HS-27A (cell line): ENCODE results near the gene ELFN2.
"Not testable (repeated sequence)": the region's sequence is repeated elsewhere in the genome, so short reads cannot be mapped to it uniquely, and the experiment has no call there.

Experiments used
- DNase-seq: peaks from one replicate; pipeline ENCODE4 v3.0.0-alpha.2; 2012; ENCODE audit warnings: low read depth, missing footprints

Gene ELFN2, protein sequence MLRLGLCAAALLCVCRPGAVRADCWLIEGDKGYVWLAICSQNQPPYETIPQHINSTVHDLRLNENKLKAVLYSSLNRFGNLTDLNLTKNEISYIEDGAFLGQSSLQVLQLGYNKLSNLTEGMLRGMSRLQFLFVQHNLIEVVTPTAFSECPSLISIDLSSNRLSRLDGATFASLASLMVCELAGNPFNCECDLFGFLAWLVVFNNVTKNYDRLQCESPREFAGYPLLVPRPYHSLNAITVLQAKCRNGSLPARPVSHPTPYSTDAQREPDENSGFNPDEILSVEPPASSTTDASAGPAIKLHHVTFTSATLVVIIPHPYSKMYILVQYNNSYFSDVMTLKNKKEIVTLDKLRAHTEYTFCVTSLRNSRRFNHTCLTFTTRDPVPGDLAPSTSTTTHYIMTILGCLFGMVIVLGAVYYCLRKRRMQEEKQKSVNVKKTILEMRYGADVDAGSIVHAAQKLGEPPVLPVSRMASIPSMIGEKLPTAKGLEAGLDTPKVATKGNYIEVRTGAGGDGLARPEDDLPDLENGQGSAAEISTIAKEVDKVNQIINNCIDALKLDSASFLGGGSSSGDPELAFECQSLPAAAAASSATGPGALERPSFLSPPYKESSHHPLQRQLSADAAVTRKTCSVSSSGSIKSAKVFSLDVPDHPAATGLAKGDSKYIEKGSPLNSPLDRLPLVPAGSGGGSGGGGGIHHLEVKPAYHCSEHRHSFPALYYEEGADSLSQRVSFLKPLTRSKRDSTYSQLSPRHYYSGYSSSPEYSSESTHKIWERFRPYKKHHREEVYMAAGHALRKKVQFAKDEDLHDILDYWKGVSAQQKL

GRCh38 chr22:37427135-37427710 is at the start of gene ELFN2:
TSS of gene ELFN2 (minus strand) at chr22:37427479. CDS start at chr22:37375534, 51,945 bp downstream.
- DNase-seq, result no peak

DNA sequence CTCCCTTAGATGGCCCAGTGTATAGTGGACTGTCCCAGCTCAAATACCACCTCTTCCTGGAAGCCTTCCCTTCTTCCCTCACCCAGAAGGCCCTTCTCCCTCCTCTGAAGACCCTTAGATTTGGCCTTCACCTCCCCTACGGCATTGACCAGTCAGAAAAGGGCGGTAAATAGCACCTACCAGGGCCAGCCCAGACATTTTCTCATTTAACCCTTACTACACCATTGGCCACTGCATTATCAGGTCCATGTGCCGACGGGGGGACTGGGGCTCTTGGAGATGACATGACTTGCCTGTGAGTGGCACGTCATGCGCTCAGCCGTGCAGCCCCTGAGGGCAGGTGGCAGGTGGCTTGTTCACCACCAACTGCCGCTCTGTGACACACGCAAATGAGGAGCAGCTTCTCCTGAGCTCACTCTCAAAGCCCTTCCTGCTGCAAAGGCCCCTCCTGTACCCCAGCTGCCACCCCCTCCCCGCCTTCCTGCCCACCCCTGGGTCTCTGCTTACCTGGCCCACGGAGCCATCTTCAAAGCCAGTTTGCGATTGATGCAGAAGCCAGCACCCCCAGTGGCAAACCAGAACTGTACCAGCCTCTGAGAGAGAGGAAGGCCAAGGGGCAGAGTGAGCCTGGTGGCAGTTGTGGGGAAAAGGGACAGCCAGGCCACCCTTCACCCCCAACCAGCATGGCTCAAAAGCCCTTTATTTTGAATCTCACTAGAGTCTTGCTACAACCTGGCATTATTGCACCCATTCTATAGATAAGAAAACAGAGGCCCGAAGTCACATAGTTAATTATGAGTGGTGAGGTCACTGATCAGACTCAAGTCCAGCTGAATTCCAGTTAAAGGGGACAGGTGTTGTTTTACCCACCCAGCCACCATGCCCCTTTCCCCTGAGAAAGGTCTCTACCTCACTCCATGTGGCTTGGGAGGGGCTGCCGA is 49.4 kb upstream of the ELFN2 start:
- DNase-seq, result no peak

DNA sequence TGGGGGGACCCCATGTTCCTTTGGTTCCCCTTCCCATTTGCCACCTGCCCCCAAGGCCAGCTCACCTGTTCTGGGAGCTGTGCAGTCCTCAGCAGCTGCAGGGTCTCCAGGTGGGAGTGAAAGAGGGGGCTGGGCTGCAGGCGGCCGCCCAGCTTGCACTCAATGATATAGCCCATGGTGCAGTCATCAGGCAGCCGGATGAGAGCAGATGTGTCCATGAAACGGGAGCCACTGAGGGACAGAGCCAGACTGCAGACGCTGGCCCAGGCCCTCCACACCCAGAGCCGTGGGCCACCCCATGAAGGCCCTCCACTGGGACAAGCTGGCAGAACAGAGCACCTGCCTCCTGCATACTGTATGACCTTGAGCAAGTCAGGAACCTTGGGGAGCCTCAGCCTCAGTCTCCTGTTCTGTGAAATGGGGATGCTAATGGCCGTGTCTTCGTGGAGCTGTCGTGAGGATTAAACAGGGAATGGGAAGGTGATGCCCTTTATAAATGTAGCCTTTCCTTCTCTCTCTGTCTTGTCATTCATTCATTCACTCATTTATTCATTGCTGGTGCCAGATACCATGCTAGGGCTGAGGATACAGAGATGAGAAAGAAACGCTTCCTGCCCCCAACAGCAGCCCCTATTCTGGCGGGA is 47.3 kb upstream of the ELFN2 start:
- DNase-seq, result no peak

DNA sequence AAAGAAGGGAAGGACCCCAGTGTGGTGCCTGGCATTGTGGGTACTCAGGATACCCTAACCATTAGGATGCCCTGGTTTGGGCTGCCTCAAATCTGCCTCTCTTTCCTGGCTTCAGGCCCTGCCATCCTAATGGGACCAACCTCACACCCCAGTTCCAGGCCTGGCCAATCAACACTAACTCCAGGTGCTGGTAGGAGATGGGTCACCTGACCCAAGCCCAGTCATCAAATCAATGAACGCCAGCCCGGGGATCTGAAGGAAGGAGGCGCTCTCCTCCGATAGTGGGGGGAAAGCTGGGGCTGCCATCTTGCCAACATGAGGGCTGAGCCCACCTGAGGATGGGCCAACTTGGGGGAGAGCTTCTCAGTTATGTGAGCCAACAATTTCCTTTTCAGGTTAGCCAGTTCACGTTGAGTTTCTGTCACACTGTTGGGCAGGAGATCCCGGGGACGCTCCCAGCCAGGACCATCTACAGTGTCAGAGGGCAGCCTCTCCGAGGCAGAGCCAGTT is 46.2 kb upstream of the ELFN2 start:
- DNase-seq, result no peak

DNA sequence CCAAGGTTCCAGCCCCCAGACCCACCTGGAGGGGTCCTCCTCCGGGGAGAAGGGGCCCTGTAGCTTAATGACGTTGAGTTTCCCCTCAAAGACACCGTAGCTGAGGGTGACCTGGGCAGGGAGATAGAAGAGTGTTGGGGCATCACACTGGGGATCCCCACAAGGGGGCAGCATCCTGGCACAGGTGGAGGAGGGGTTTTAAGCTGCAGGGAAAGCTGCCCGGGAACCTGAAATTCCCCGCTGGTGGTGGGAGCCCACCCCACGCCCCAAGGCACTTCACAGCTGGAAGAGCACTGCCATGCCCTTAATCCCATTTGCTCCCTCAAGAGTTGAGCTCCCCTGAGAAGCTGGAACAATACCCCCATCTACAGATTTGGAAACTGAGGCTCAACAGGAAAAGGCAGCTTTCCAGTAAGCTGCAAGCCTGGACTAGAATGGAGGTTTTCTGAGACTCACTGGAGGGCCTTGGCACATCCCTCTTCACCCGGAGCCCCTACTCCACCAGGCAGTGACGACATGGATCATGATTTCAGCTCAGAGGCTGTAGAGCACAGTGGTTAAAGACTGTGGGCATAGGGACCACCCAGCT is 45.2 kb upstream of the ELFN2 start:
- DNase-seq, result no peak

DNA sequence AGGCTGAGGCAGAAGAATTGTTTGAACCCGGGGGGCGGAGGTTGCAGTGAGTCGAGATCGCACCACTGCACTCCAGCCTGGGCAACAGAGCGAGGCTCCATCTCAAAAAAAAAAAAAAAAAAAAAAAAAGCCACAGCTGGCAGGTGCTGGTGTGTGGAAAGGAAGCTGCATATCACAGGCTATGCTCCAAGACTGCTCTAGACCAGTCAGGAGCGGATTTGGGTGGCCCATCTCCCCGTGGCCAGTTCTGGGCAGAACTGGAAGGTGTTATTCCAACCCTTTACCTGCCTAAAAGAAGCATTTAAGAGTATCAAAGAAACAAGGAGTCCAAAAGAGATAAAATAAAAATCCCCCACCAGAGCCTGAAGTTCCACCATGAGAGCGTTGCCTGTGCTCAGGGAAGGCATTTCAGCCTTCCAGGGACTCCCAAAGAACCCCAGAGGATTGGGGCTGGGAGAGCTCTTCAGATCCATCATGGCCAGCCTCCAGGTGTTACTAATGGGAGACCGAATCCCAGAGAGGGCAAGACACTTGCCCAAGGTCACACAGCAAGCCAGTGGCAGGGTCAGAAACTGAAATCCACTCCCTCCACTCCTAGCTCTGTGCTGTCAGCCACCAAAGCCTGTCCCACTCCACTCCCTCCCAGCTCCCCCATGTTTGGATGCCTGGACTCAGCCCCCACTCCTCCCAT is 44.6 kb upstream of the ELFN2 start:
- DNase-seq, result no peak

DNA sequence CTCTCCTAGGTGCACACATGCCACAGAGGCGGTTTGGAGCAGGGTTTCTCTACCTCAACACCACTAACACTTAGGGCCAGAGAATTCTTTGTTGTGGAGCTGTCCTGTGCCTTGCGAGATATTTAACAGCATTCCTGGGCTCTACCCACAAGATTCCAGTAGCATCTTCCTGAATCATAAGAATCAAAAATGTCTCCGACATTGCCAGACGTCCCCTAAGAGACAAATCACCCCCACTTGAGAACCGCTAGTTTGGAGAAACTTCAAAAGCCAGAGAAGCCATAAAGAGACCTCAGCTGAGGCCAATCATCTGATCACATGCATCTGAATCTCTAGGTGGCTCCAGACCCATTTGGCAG is 42.8 kb upstream of the ELFN2 start:
- no peak for DNase-seq

DNA sequence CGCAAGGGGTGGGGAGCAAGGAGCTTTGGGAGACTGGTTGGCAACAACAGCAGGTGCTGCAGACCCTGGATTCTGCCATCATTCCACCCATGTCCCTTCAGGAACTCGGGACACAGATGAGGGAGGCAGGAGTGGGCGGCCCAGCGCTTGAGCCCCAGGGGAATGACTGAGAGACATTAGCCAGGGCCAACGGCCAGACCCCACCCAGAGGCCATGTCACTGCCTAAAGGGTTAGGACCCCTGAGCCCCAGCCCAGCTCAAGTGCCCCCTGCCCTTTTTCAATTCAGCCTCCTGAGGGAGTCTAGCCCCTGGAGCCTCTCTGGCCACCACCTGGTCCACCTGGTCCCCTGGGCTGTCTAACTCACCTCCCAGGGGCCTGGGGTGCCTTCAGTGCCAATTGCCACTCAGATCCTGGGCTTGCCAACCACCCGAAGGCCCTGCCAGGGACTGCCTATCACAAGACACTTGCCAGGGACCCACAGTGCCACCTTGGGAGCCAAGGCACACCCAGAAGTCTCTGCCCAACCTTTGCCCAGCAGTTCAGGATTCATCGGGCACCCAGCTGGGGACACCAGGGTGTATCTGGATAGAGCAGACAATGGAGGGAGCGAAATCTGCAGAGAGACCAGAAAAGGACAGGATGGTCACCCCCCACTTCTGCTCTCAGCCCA is 42.3 kb upstream of the ELFN2 start:
- no peak for DNase-seq

DNA sequence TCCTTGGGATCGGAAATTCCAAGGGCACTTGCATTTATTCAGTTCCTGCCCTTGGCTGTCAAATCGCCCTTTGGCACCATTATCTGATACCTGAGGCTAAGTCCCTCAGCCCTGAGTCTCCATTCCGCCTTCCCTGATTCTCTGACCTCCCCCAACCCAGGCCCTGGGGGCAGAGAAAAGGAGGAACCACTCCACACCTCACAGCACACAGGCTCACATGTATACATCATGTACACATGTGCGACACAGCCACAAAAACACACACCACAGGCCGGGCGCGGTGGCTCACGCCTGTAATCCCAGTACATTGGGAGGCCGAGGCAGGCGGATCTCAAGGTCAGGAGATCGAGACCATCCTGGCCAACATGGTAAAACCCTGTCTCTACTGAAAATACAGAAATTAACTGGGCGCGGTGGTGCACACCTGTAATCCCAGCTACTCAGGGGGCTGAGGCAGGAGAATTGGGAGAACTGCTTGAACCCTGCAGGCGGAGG is 41.0 kb upstream of the ELFN2 start:
- not testable (repeated sequence) for DNase-seq

- DNase-seq, result no peak
Observed at GRCh38 chr22:37467391-37467955, 40.2 kb upstream of the ELFN2 start.

GRCh38 chr22:37464181-37464580 is 36.9 kb upstream of the ELFN2 start:
- DNase-seq, result no peak

GRCh38 chr22:37462983-37463382 is 35.7 kb upstream of the ELFN2 start:
- no peak for DNase-seq

DNA sequence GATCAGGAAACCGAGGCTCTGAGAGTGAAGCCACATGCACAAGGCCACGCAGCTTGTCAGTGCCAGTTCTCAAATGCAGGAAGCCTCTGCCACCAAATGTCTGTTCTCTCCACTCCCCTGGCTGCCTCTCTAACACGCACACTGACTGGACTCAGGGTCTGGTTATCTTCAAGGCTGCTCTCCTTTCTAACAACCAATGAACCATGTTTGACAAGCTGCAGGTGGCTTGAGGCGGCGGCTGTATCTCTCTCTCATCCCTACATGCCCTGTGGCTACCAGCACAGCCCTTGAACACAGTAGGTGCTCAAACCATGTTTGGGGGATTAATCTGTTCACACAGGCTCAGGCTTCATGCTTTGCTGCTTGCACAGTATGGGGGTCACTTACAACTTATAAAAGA is 35.2 kb upstream of the ELFN2 start:
- no peak for DNase-seq

DNA sequence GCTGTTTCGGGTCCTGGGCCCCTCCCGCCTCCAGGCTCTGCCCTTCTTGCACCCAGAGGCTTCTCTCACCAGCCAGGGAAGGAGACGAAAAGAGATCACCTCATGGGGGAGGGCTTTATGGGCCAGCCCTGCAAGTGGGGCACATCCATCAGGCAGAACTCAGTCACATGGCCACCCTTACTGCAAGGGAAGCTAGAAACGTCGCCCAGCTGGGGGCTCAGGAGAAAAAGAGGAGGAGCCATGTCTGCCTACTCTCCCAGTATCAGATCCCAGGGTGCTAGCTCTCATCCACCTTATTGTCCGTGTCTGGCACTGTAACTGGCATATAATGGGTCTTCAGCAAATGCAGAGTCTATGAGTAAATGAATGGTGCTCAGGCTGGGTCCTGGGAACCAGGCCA is 34.7 kb upstream of the ELFN2 start:
- no peak for DNase-seq

DNA sequence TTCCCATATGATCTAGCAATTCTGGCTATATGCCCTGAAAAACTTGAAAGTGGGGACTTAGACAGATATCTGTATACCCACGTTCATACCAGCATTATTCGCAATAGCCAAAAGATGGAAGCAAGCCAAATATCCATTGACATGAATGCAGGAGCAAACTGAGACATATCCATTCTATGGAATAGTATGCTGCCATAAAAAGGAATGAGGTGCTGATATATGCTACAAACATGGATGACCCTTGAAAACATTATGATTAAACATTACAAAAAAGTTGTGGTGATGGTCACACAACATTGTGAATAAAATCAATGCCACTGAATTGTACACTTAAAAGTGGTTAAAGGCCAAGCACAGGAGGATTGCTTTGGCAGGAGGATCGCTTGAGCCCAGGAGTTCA is 33.4 kb upstream of the ELFN2 start:
- no peak for DNase-seq

DNA sequence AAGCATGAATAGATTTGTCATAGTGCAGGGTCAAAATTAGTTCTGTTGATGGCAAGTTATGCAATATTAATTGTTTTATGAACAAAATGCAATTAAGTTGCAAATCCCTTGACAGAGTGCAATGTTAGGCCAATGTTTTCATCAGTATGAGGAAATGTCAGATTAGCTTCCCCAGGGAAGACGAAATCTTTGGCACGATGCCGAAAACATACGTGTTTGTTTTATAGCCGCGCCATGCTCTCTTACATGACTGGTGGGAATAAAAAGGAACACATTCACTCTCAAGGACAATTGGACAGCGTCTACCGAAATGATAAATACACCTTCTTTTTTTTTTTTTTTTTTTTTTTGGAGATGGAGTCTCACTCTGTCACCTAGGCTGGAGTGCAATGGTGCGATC is 31.9 kb upstream of the ELFN2 start:
- DNase-seq, result no peak

DNA sequence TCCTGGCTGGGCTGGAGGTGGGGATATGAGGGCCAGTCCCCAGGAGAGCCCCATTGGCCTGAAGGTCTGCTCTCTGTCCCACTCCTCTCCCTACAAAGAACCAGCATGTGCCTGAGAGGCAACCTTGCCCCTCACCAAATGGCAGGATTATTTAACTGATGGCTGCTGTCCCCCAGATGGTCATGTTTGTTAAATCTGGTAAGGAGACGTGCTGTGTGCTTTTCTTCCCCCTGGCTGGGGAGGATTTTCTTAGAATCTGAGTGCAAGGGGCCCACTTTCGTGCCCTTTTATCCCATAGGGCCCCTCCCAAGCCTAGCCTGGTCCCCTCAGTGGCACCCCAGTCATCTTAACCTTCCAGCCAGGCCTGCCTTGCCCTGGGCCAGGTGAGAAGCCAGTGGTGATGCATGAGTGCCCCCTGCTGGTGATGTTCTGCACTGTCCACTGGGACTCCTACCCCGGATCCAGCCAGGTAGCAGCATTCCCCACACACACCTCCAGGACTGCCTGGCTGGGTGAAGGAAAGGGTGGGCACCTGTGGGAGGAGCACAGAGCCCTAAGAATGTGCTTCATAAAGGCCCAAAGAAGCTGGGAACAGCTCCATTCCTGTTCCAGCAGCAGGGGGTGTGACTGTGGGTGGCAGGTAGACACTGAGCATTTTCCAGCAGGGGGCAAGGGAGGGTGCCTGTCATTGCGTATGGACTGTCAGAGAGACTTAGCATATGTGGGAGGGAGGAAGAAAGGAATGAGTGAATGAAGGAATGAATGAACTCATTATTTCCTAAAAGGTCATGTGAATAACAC is 30.0 kb upstream of the ELFN2 start:
- peak; percentile 47 for DNase-seq

DNA sequence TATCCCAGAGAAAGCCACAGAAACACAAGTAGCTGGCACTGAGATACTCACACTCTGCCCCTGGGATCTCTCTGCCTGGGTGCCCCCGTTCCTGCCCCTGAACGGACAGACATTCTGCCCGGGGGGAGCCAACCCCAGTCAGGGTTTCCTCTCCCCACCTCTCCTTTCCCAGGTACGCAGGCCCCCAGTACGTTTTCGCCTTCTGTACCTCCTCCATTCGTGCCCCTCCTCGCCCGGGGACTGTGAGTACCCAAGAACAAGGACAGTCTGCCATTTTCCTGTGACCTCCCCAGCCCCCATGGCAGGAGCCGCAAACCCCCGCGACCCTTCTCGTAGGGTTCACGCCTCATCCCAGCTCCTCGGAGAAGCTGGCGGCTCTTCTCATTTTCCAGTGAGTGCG is 29.1 kb upstream of the ELFN2 start:
- DNase-seq, result no peak
